WTC11 (cell line): Measurements from ENCODE around the gene NPEPL1. TPM values are rescaled to one million over a fixed set of nuclear protein-coding genes. Genes with fewer than 3 reads are reported as not detected.

ENCODE experiments used
- ATAC-seq: fragments of 200-7000 bp; cut with Tn5 transposase; 2 replicates; pipeline ENCODE4 v1.10.0; 2021; ENCODE audit warnings: mild to moderate bottlenecking, moderate library complexity
- CTCF ChIA-PET: fragments of 300-600 bp; sonication (Branson Sonifier 250); formaldehyde crosslinking; loops from one replicate; lab custom pipeline; 2021; ENCODE audit warnings: antibody characterized with exemption; lab: Charles Lee
- POLR2A ChIA-PET: fragments of 350-600 bp; sonication (Branson Sonifier 250); formaldehyde crosslinking; loops from one replicate; lab custom pipeline; 2021; ENCODE audit warnings: antibody characterized with exemption; lab: Charles Lee
- DNase-seq: peaks from one replicate; pipeline ENCODE4 v3.0.0; 2021; ENCODE audit warnings: low spot score
- H3K27ac Mint-ChIP-seq: 2 replicates; pipeline ENCODE4 v1.8.0; 2021; ENCODE audit warnings: mixed read lengths
- H3K27me3 Mint-ChIP-seq: 2 replicates; pipeline ENCODE4 v1.8.0; 2021; ENCODE audit warnings: low read depth, mild to moderate bottlenecking, moderate library complexity, mixed read lengths
- H3K36me3 Mint-ChIP-seq: 2 replicates; pipeline ENCODE4 v1.8.0; 2021; ENCODE audit warnings: mixed read lengths
- H3K4me1 Mint-ChIP-seq: 2 replicates; pipeline ENCODE4 v1.8.0; 2022; ENCODE audit warnings: mixed read lengths
- H3K4me3 Mint-ChIP-seq: 2 replicates; pipeline ENCODE4 v1.8.0; 2021; ENCODE audit warnings: mild to moderate bottlenecking, moderate library complexity, mixed read lengths
- H3K9me3 Mint-ChIP-seq: 2 replicates; pipeline ENCODE4 v1.8.0; 2021; ENCODE audit warnings: mixed read lengths
- ATF1 ChIP-seq: sonication (generic); formaldehyde crosslinking; IDR thresholded peaks from 2 replicates; pipeline ENCODE4 v1.8.1; 2023; ENCODE audit warnings: mild to moderate bottlenecking, moderate library complexity, missing genetic modification reagents
- CDX4 ChIP-seq: fragments of 250-450 bp; sonication (Bioruptor Pico); IDR thresholded peaks from 2 replicates; pipeline ENCODE4 v1.9.0; 2021; ENCODE audit warnings: moderate library complexity, mild to moderate bottlenecking, inconsistent platforms, borderline replicate concordance
- CREM ChIP-seq: sonication (generic); formaldehyde crosslinking; IDR thresholded peaks from 2 replicates; pipeline ENCODE4 v1.8.1; 2022; ENCODE audit warnings: mild to moderate bottlenecking, missing genetic modification reagents, moderate library complexity
- E2F4 ChIP-seq: sonication (generic); formaldehyde crosslinking; IDR thresholded peaks from 2 replicates; pipeline ENCODE4 v1.8.1; 2022; ENCODE audit warnings: low read depth, mild to moderate bottlenecking, moderate library complexity, missing genetic modification reagents, borderline replicate concordance
- E2F5 ChIP-seq: sonication (generic); formaldehyde crosslinking; IDR thresholded peaks from 2 replicates; pipeline ENCODE4 v1.8.1; 2022; ENCODE audit warnings: mild to moderate bottlenecking, moderate library complexity, missing genetic modification reagents
- FOXP4 ChIP-seq: sonication (generic); formaldehyde crosslinking; IDR thresholded peaks from 2 replicates; pipeline ENCODE4 v1.8.0; 2022; ENCODE audit warnings: mild to moderate bottlenecking, missing genetic modification reagents
- GRHL2 ChIP-seq: fragments of 250-450 bp; sonication (Bioruptor Pico); IDR thresholded peaks from 2 replicates; pipeline ENCODE4 v1.8.0; 2022; ENCODE audit warnings: mild to moderate bottlenecking, moderate library complexity; ENCODE audit not compliant: insufficient replicate concordance, severe bottlenecking
- NFATC4 ChIP-seq: fragments of 250-450 bp; sonication (Bioruptor Pico); IDR thresholded peaks from 2 replicates; pipeline ENCODE4 v1.9.0; 2021; ENCODE audit warnings: mild to moderate bottlenecking
- NR3C1 ChIP-seq: sonication (generic); formaldehyde crosslinking; conservative IDR thresholded peaks from 2 replicates; pipeline ENCODE4 v1.8.1; 2023; ENCODE audit warnings: low read depth, mild to moderate bottlenecking, missing genetic modification reagents
- PRDM15 ChIP-seq: sonication (generic); formaldehyde crosslinking; IDR thresholded peaks from 2 replicates; pipeline ENCODE4 v1.8.0; 2022; ENCODE audit warnings: missing genetic modification reagents
- SP1 ChIP-seq: sonication (generic); formaldehyde crosslinking; conservative IDR thresholded peaks from 2 replicates; pipeline ENCODE4 v1.8.1; 2022; ENCODE audit warnings: missing genetic modification reagents
- TCF7 ChIP-seq: sonication (generic); formaldehyde crosslinking; IDR thresholded peaks from 2 replicates; pipeline ENCODE4 v1.8.0; 2022; ENCODE audit warnings: mild to moderate bottlenecking, low read depth, missing genetic modification reagents, moderate library complexity
- TP53 ChIP-seq: sonication (generic); formaldehyde crosslinking; IDR thresholded peaks from 2 replicates; pipeline ENCODE4 v1.8.1; 2023; ENCODE audit warnings: mild to moderate bottlenecking, missing genetic modification reagents
- ZBTB21 ChIP-seq: sonication (generic); formaldehyde crosslinking; IDR thresholded peaks from 2 replicates; pipeline ENCODE4 v1.8.1; 2023; ENCODE audit warnings: mild to moderate bottlenecking, missing genetic modification reagents, borderline replicate concordance
- ZNF232 ChIP-seq: sonication (generic); formaldehyde crosslinking; IDR thresholded peaks from 2 replicates; pipeline ENCODE4 v1.8.0; 2022; ENCODE audit warnings: mild to moderate bottlenecking, missing genetic modification reagents
- total RNA-seq: library from RNA; stranded (reverse); gene quantifications from 3 replicates; pipeline ENCODE4 v1.2.3, GENCODE V29; 2021
- TF ChIP-seq, protein P1 (sequence below): sonication (generic); formaldehyde crosslinking; IDR thresholded peaks from 2 replicates; pipeline ENCODE4 v1.8.1; 2023; ENCODE audit warnings: mild to moderate bottlenecking, missing genetic modification reagents
- TF ChIP-seq, protein P2 (sequence below): sonication (generic); formaldehyde crosslinking; IDR thresholded peaks from 2 replicates; pipeline ENCODE4 v1.8.0; 2023; ENCODE audit warnings: missing genetic modification reagents, mild to moderate bottlenecking, borderline replicate concordance

NPEPL1 gene
- total RNA-seq, 1 experiment from 2014 or later = 39.9 TPM

DNA sequence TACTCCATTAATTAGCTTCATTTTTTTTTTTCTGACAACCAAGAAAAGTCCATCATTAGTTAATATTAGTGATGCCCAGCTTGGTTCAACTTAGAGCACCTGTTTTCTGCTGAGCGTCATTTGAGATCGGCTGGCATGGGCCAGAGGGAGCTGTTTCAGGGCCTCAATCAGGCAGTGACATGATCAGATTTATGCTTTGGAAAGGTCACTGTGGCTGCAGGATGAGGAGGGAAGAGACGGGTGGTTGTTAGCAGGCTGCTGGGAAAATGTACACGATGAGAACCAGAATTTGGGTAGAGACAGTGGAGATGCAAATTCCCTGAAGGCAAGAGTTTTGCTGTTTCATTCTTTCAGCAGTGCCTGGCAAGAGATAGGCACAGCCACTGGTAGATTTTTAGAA lies 45.9 kb upstream of the NPEPL1 start (continued):
- TF ChIP-seq, protein P1, sequence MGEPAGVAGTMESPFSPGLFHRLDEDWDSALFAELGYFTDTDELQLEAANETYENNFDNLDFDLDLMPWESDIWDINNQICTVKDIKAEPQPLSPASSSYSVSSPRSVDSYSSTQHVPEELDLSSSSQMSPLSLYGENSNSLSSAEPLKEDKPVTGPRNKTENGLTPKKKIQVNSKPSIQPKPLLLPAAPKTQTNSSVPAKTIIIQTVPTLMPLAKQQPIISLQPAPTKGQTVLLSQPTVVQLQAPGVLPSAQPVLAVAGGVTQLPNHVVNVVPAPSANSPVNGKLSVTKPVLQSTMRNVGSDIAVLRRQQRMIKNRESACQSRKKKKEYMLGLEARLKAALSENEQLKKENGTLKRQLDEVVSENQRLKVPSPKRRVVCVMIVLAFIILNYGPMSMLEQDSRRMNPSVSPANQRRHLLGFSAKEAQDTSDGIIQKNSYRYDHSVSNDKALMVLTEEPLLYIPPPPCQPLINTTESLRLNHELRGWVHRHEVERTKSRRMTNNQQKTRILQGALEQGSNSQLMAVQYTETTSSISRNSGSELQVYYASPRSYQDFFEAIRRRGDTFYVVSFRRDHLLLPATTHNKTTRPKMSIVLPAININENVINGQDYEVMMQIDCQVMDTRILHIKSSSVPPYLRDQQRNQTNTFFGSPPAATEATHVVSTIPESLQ (CRISPR knock-in tag) = no peak
- TF ChIP-seq CREM (no peak), PRDM15 (CRISPR knock-in tag) (no peak), TCF7 (CRISPR knock-in tag) (no peak), ZNF232 (CRISPR knock-in tag) (no peak), E2F4 (no peak), NR3C1 (CRISPR knock-in tag) (no peak), NFATC4 (CRISPR knock-in tag) (no peak), FOXP4 (CRISPR knock-in tag) (no peak)

GRCh38 chr20:58647162-58647795 lies 45.3 kb upstream of the NPEPL1 start:
- Mint-ChIP-seq H3K9me3 (peaks cover 4% of the 10 kb centered on the region; the same call in 1 of the 2 replicates), H3K4me1 (peaks cover 15% of the 10 kb centered on the region), H3K27me3 (no peaks in the 10 kb centered on the region; the same call in 1 of the 2 replicates), H3K27ac (no peak overlapping the region), H3K4me3 (no peak overlapping the region), H3K36me3 (no peaks in the 10 kb centered on the region)
- POLR2A ChIA-PET = interaction anchor here (0.7 kb wide), 1 partner anchor 158 kb away, joined by 3 read pairs; no protein-coding TSS in a partner anchor
- ATAC-seq = no peak
- CTCF ChIA-PET = interaction anchor here (0.8 to 7.3 kb wide), 8 partner anchors 8 to 223 kb away, joined by 3 to 119 read pairs (median 4); partner anchors contain the start of gene GNAS
- no peak for DNase-seq
- TF ChIP-seq GRHL2 (CRISPR knock-in tag) (no peak), CDX4 (CRISPR knock-in tag) (no peak), E2F5 (CRISPR knock-in tag) (no peak), SP1 (CRISPR knock-in tag) (no peak), ATF1 (no peak), TP53 (no peak), ZBTB21 (CRISPR knock-in tag) (no peak)
- TF ChIP-seq, protein P2, sequence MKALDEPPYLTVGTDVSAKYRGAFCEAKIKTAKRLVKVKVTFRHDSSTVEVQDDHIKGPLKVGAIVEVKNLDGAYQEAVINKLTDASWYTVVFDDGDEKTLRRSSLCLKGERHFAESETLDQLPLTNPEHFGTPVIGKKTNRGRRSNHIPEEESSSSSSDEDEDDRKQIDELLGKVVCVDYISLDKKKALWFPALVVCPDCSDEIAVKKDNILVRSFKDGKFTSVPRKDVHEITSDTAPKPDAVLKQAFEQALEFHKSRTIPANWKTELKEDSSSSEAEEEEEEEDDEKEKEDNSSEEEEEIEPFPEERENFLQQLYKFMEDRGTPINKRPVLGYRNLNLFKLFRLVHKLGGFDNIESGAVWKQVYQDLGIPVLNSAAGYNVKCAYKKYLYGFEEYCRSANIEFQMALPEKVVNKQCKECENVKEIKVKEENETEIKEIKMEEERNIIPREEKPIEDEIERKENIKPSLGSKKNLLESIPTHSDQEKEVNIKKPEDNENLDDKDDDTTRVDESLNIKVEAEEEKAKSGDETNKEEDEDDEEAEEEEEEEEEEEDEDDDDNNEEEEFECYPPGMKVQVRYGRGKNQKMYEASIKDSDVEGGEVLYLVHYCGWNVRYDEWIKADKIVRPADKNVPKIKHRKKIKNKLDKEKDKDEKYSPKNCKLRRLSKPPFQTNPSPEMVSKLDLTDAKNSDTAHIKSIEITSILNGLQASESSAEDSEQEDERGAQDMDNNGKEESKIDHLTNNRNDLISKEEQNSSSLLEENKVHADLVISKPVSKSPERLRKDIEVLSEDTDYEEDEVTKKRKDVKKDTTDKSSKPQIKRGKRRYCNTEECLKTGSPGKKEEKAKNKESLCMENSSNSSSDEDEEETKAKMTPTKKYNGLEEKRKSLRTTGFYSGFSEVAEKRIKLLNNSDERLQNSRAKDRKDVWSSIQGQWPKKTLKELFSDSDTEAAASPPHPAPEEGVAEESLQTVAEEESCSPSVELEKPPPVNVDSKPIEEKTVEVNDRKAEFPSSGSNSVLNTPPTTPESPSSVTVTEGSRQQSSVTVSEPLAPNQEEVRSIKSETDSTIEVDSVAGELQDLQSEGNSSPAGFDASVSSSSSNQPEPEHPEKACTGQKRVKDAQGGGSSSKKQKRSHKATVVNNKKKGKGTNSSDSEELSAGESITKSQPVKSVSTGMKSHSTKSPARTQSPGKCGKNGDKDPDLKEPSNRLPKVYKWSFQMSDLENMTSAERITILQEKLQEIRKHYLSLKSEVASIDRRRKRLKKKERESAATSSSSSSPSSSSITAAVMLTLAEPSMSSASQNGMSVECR (CRISPR knock-in tag) = no peak
